Aorta (tissue), 5 donors: ENCODE results near the gene UBE3A. TPM values are rescaled to one million over a fixed set of nuclear protein-coding genes. Genes with fewer than 3 reads are reported as not detected.
"Not testable (repeated sequence)": the region's sequence is repeated elsewhere in the genome, so short reads cannot be mapped to it uniquely, and the experiment has no call there.

Experiments
- ATAC-seq: fragments of 200-7000 bp; cut with Tn5 transposase; one replicate; pipeline ENCODE4 v1.9.1; 2022; ENCODE audit warnings: moderate library complexity; ENCODE audit not compliant: low FRiP score
- DNase-seq, 2 donors: peaks; one replicate each; pipeline ENCODE4 v3.0.0-alpha.2; 2020
- H3K27ac ChIP-seq, 2 donors: one replicate each; pipeline ENCODE4 v1.5.1; 2013; ENCODE audit warnings: low read length in 2 of 2, mild to moderate bottlenecking in 2 of 2, moderate library complexity in 2 of 2, control low read depth in 1 of 2, inconsistent platforms in 1 of 2, low read depth in 1 of 2
- H3K27me3 ChIP-seq, 2 donors: one replicate each; pipeline ENCODE4 v1.6.1; 2013; ENCODE audit warnings: control low read depth in 1 of 2, low read length in 1 of 2, mild to moderate bottlenecking in 1 of 2, moderate library complexity in 1 of 2; ENCODE audit not compliant: insufficient read depth in 2 of 2, control insufficient read depth in 1 of 2
- H3K36me3 ChIP-seq, 2 donors: one replicate each; pipeline ENCODE4 v1.6.1; 2013; ENCODE audit warnings: control low read depth in 1 of 2, low read length in 1 of 2, mild to moderate bottlenecking in 1 of 2; ENCODE audit not compliant: insufficient read depth in 2 of 2, control insufficient read depth in 1 of 2
- H3K4me1 ChIP-seq, 2 donors: one replicate each; pipeline ENCODE4 v1.6.1; 2013; ENCODE audit warnings: low read length in 2 of 2, control low read depth in 1 of 2, mild to moderate bottlenecking in 1 of 2, moderate library complexity in 1 of 2; ENCODE audit not compliant: insufficient read depth in 2 of 2, control insufficient read depth in 1 of 2
- H3K4me3 ChIP-seq, 2 donors: one replicate each; pipeline ENCODE4 v1.5.1; 2013; ENCODE audit warnings: low read length in 2 of 2, control low read depth in 1 of 2, mild to moderate bottlenecking in 1 of 2
- H3K9me3 ChIP-seq: one replicate; pipeline ENCODE4 v1.6.1; 2013; ENCODE audit warnings: mild to moderate bottlenecking, low read length; ENCODE audit not compliant: control insufficient read depth
- WGBS, 2 donors: extraction: QIAGEN DNeasy Blood & Tissue Kit; methylation state at CpG; one replicate each; pipeline ENCODE4 v1.1.7; 2013; 5-methylcytosine and 5-hydroxymethylcytosine counted together
- intact Hi-C, 2 donors: fragments of 100-400 bp; cut with DNase I; formaldehyde crosslinking; loops; one replicate each; pipeline versions ENCODE4 v1.14.2 to v1.15.0; 2022
- polyA plus RNA-seq, 2 donors: library from polyadenylated mRNA; stranded (reverse); fragments of 200-250 nt; gene quantifications; one replicate each; pipeline ENCODE4 v1.2.3, GENCODE V29; 2013
- total RNA-seq, 2 donors: library from RNA; stranded (reverse); fragmentation: NEBNext Ultra II Directional; extraction: Animal tissue kit (Norgen Biotek cat#: 25700); gene quantifications; one replicate each; pipeline ENCODE4 v1.2.1, GENCODE V29; 2021
- donor health status: healthy with polysubstance abuse.
- donor health status: Bipolar disorder and iron deficiency.
- donor health status: DM: no; HTN: no; CAD: no.
- donor health status: DM: no; HTN: no; CAD: no.
- donor health status: DM: yes; HTN: yes; CAD: no.

UBE3A gene
- total and polyA plus RNA-seq, 4 donors: 14.8 to 93.6 (median 61.0) TPM

- H3K36me3 ChIP-seq: no peaks in the 10 kb centered on the region
- WGBS, 2 donors: 0 to 9% methylated on average over 1 of the region's 1 CpG
- intact Hi-C loops: no loop called here
- ATAC-seq: no peak
- no peak overlapping the region for H3K27ac ChIP-seq
- H3K27me3 ChIP-seq: no peaks in the 10 kb centered on the region
- no peak for DNase-seq
- no peaks in the 10 kb centered on the region for H3K9me3 ChIP-seq
- no peak overlapping the region for H3K4me3 ChIP-seq
- H3K4me1 ChIP-seq: no peaks in the 10 kb centered on the region
Measured at GRCh38 chr15:25469377-25469776, 30.6 kb upstream of the UBE3A start.

GRCh38 chr15:25468611-25469010 is 29.8 kb upstream of the UBE3A start:
- Histone ChIP-seq H3K27ac (no peak overlapping the region), H3K4me3 (no peak overlapping the region), H3K4me1 (no peaks in the 10 kb centered on the region), H3K36me3 (no peaks in the 10 kb centered on the region), H3K27me3 (no peaks in the 10 kb centered on the region), H3K9me3 (no peaks in the 10 kb centered on the region)
- DNase-seq (no peak), ATAC-seq (no peak)
- 97% methylated on average over 10 of the region's 10 CpGs for WGBS, 2 donors
- intact Hi-C loops: no loop called here

GRCh38 chr15:25465835-25466234 is 27.0 kb upstream of the UBE3A start:
- no peak overlapping the region for H3K4me3 ChIP-seq
- ATAC-seq: no peak
- WGBS, 2 donors: 72 to 81% methylated on average over 1 of the region's 1 CpG

GRCh38 chr15:25464784-25465183 is 26.0 kb upstream of the UBE3A start:
- 75 to 83% methylated on average over 2 of the region's 2 CpGs for WGBS, 2 donors
- no peak overlapping the region for H3K27ac ChIP-seq
- no peaks in the 10 kb centered on the region for H3K36me3 ChIP-seq
- no peaks in the 10 kb centered on the region for H3K4me1 ChIP-seq
- ATAC-seq: no peak
- no peak for DNase-seq
- no peaks in the 10 kb centered on the region for H3K9me3 ChIP-seq
- H3K4me3 ChIP-seq: no peak overlapping the region
- intact Hi-C loops: no loop called here
- H3K27me3 ChIP-seq: no peaks in the 10 kb centered on the region

More at GRCh38 chr15:25465835-25466234, 27.0 kb upstream of the UBE3A start:
- Histone ChIP-seq H3K4me1 (no peaks in the 10 kb centered on the region), H3K27me3 (no peaks in the 10 kb centered on the region), H3K36me3 (no peaks in the 10 kb centered on the region), H3K9me3 (no peaks in the 10 kb centered on the region), H3K27ac (no peak overlapping the region)
- intact Hi-C loops: no loop called here
- DNase-seq: no peak

- WGBS, 2 donors: 4 to 27% methylated on average over 1 of the region's 1 CpG
- H3K27ac ChIP-seq: no peak overlapping the region
- H3K36me3 ChIP-seq: no peaks in the 10 kb centered on the region
- intact Hi-C loops: no loop called here
- H3K4me3 ChIP-seq: no peak overlapping the region
- H3K9me3 ChIP-seq: no peaks in the 10 kb centered on the region
- ATAC-seq (no peak), DNase-seq (no peak)
- no peaks in the 10 kb centered on the region for H3K27me3 ChIP-seq
- no peaks in the 10 kb centered on the region for H3K4me1 ChIP-seq
Measured at GRCh38 chr15:25464383-25464782, 25.6 kb upstream of the UBE3A start.

- Histone ChIP-seq H3K4me1 (no peaks in the 10 kb centered on the region), H3K27ac (no peak overlapping the region), H3K36me3 (no peaks in the 10 kb centered on the region), H3K9me3 (no peaks in the 10 kb centered on the region), H3K27me3 (no peaks in the 10 kb centered on the region), H3K4me3 (no peak overlapping the region)
- DNase-seq (no peak), ATAC-seq (no peak)
- intact Hi-C loops: no loop called here
- WGBS, 2 donors: 84 to 85% methylated on average over 3 of the region's 3 CpGs
Measured at GRCh38 chr15:25456196-25456595, 17.4 kb upstream of the UBE3A start.

- no peak for DNase-seq
- peaks cover 0 to 2% of the 10 kb centered on the region in 2 donors for H3K36me3 ChIP-seq
- H3K9me3 ChIP-seq: peaks cover 3% of the 10 kb centered on the region
- no peak for ATAC-seq
- H3K4me1 ChIP-seq: no peaks in the 10 kb centered on the region
- no peak overlapping the region for H3K27ac ChIP-seq
- WGBS, 2 donors: 87 to 90% methylated on average over 3 of the region's 3 CpGs
- intact Hi-C loops: no loop called here
- H3K4me3 ChIP-seq: no peak overlapping the region
- no peaks in the 10 kb centered on the region for H3K27me3 ChIP-seq
Measured at GRCh38 chr15:25455226-25455625, 16.4 kb upstream of the UBE3A start.

- no peaks in the 10 kb centered on the region for H3K4me1 ChIP-seq
Measured at GRCh38 chr15:25454771-25455170, 15.9 kb upstream of the UBE3A start.

GRCh38 chr15:25453246-25453645 is 14.4 kb upstream of the UBE3A start:
- DNase-seq, H3K36me3 ChIP-seq, H3K4me1 ChIP-seq, H3K27me3 ChIP-seq, H3K27ac ChIP-seq, H3K4me3 ChIP-seq, intact Hi-C loops, ATAC-seq, H3K9me3 ChIP-seq: not testable (repeated sequence)
- 75 to 86% methylated on average over 5 of the region's 5 CpGs for WGBS, 2 donors

More at GRCh38 chr15:25454771-25455170, 15.9 kb upstream of the UBE3A start:
- H3K27ac ChIP-seq: no peak overlapping the region
- WGBS, 2 donors: 74 to 90% methylated on average over 2 of the region's 2 CpGs
- H3K36me3 ChIP-seq: peaks cover 0 to 2% of the 10 kb centered on the region in 2 donors
- ATAC-seq (no peak), DNase-seq (no peak)
- no peaks in the 10 kb centered on the region for H3K27me3 ChIP-seq
- H3K9me3 ChIP-seq: peaks cover 3% of the 10 kb centered on the region
- H3K4me3 ChIP-seq: no peak overlapping the region
- intact Hi-C loops: no loop called here
